ENCODE measurements around the gene NAXE. TPM values are rescaled to one million over a fixed set of nuclear protein-coding genes. Genes with fewer than 3 reads are reported as not detected.

NAXE gene
- total RNA-seq, 4 donors from 2014 or later, result 42.7 to 80.8 (median 63.3) TPM

GRCh38 chr1:156559086-156559796 is 32.3 kb upstream of the NAXE start:
- Histone ChIP-seq H3K27ac (no peak overlapping the region), H3K36me3 (no peaks in the 10 kb centered on the region), H3K4me1 (peaks cover 3% of the 10 kb centered on the region), H3K9me3 (no peaks in the 10 kb centered on the region), H3K4me3 (no peak overlapping the region), H3K27me3 (no peaks in the 10 kb centered on the region)
- no peak for DNase-seq (ENCODE audit: low spot score in 2 of 2)
- TF ChIP-seq EP300 (IDR thresholded peaks at IDR 0.05) (no peak), CTCF (IDR thresholded peaks at IDR 0.05) (no peak), POLR2A (IDR thresholded peaks at IDR 0.05) (no peak)
- 75% methylated on average over 7 of the region's 8 CpGs for WGBS

GRCh38 chr1:156559797-156560385 is 31.7 kb upstream of the NAXE start:
- WGBS, result 47% methylated on average over 5 of the region's 5 CpGs
- DNase-seq (ENCODE audit: low spot score in 2 of 2), result no peak
- Histone ChIP-seq H3K4me1 (peaks cover 3% of the 10 kb centered on the region), H3K9me3 (no peaks in the 10 kb centered on the region), H3K36me3 (no peaks in the 10 kb centered on the region), H3K4me3 (no peak overlapping the region), H3K27me3 (no peaks in the 10 kb centered on the region), H3K27ac (no peak overlapping the region)
- TF ChIP-seq CTCF (IDR thresholded peaks at IDR 0.05) (no peak), EP300 (IDR thresholded peaks at IDR 0.05) (no peak), POLR2A (IDR thresholded peaks at IDR 0.05) (no peak), POLR2AphosphoS5 (IDR thresholded peaks at IDR 0.05) (no peak)

- TF ChIP-seq POLR2A (IDR thresholded peaks at IDR 0.05) (no peak), POLR2AphosphoS5 (IDR thresholded peaks at IDR 0.05) (no peak), EP300 (IDR thresholded peaks at IDR 0.05) (no peak), CTCF (IDR thresholded peaks at IDR 0.05) (no peak)
- H3K36me3 ChIP-seq, result no peaks in the 10 kb centered on the region
- H3K27ac ChIP-seq, result no peak overlapping the region
- no peaks in the 10 kb centered on the region for H3K9me3 ChIP-seq
- DNase-seq (ENCODE audit: low spot score in 2 of 2), result no peak
- peaks cover 3% of the 10 kb centered on the region for H3K4me1 ChIP-seq
- no peak overlapping the region for H3K4me3 ChIP-seq
- no peaks in the 10 kb centered on the region for H3K27me3 ChIP-seq
- 72% methylated on average over 5 of the region's 5 CpGs for WGBS
These were observed 30.9 kb upstream of the NAXE start for GRCh38 chr1:156560585-156561163.

GRCh38 chr1:156565519-156565918 is 26.1 kb upstream of the NAXE start:
- no peak overlapping the region for H3K4me3 ChIP-seq
- no peaks in the 10 kb centered on the region for H3K4me1 ChIP-seq
- TF ChIP-seq POLR2AphosphoS5 (IDR thresholded peaks at IDR 0.05) (no peak), CTCF (IDR thresholded peaks at IDR 0.05) (no peak), EP300 (IDR thresholded peaks at IDR 0.05) (no peak), POLR2A (IDR thresholded peaks at IDR 0.05) (no peak)
- no peaks in the 10 kb centered on the region for H3K9me3 ChIP-seq
- no peaks in the 10 kb centered on the region for H3K27me3 ChIP-seq
- no peak overlapping the region for H3K27ac ChIP-seq
- DNase-seq (ENCODE audit: low spot score in 2 of 2), result no peak
- WGBS, result 86% methylated on average over 2 of the region's 2 CpGs
- H3K36me3 ChIP-seq, result no peaks in the 10 kb centered on the region

GRCh38 chr1:156566436-156566835 is 25.1 kb upstream of the NAXE start:
- H3K4me1 ChIP-seq, result peaks cover 2% of the 10 kb centered on the region
- 84% methylated on average over 4 of the region's 4 CpGs for WGBS
- TF ChIP-seq CTCF (IDR thresholded peaks at IDR 0.05) (no peak), POLR2AphosphoS5 (IDR thresholded peaks at IDR 0.05) (no peak), POLR2A (IDR thresholded peaks at IDR 0.05) (no peak), EP300 (IDR thresholded peaks at IDR 0.05) (no peak)
- H3K27ac ChIP-seq, result no peak overlapping the region
- H3K36me3 ChIP-seq, result no peaks in the 10 kb centered on the region
- H3K9me3 ChIP-seq, result no peaks in the 10 kb centered on the region
- H3K27me3 ChIP-seq, result no peaks in the 10 kb centered on the region
- DNase-seq (ENCODE audit: low spot score in 2 of 2), result no peak
- H3K4me3 ChIP-seq, result no peak overlapping the region

Measured in suprapubic skin (tissue), 4 donors.